ENCODE measurements around the gene RNF145. TPM values are rescaled to one million over a fixed set of nuclear protein-coding genes. Genes with fewer than 3 reads are reported as not detected.
A peak's percentile ranks its signal among the peaks of the same experiment; 100 is the strongest.
"Not testable (repeated sequence)": the region's sequence is repeated elsewhere in the genome, so short reads cannot be mapped to it uniquely, and the experiment has no call there.

The RNF145 gene
- polyA plus RNA-seq, 2 donors, result 26.2 to 48.6 TPM

DNA sequence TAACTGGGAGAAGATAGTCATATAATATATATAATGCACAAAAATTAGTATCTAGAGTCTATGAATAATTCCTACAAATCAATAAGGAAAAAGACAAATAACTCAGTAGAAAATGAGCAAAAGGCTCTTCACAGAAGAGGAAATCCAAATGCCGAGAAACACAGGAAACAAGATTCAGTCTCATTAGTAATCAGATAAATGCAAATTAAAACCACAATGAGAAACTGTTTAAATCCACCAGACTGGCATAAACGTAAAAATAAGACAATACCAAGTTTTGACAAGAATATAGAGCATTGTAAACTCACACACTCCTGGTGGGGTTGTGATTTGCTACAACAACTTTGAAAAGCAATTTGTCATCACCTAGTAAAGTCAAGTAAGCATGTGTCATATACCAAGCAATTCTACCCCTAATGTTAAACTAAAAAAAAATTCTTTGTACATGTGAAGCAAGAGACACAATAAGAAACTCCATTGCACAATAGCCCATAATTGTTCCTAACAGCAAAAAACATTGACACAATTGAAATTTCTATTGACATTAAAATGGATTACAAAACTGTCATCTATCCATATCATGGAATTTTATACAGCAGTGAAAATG lies 32.7 kb upstream of the RNF145 start:
- WGBS, 2 donors, result 55 to 57% methylated on average over 2 of the region's 2 CpGs
- H3K36me3 ChIP-seq (ENCODE audit: control insufficient read depth in 2 of 2, insufficient read depth in 2 of 2, low read length in 1 of 2), result no peaks in the 10 kb centered on the region
- no peak overlapping the region for H3K4me3 ChIP-seq (ENCODE audit: low read depth in 1 of 2, low read length in 2 of 2)
- no peaks in the 10 kb centered on the region for H3K27me3 ChIP-seq (ENCODE audit: control insufficient read depth in 1 of 2, insufficient read depth in 2 of 2, low read length in 2 of 2)
- H3K4me1 ChIP-seq (ENCODE audit: control insufficient read depth in 2 of 2, insufficient read depth in 2 of 2, low read length in 1 of 2), result no peaks in the 10 kb centered on the region
- H3K9me3 ChIP-seq (ENCODE audit: control insufficient read depth in 2 of 2, insufficient read depth in 1 of 2, low read depth in 1 of 2, low read length in 1 of 2), result no peaks in the 10 kb centered on the region
- H3K27ac ChIP-seq (ENCODE audit: low read depth in 2 of 2, low read length in 1 of 2), result no peak overlapping the region

DNA sequence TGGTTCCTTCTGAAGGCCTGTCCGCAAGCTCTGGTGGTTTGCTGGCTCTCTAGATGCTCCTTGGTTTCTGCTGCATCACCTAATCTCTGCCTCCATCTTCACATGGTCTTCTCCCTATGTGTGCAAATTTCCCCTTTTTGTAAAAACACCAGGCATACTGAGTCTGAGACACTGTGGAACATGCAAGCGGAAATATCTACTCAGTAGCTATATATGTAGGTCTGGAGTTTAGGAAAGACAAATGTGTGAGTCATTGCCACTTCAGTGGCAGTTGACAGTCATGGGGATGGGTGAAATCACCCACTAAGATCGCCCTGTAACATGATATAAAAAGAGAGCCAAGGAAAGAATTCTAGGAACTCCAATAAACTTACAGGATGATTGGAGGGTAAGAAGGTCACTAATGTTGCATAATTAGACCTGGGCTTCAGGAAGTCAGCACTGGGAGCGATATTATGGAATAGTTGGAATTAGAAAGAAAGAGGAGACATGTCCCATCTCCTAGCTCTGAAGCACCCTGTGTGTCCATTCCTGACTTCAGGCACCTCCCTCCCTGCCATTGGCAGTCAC lies 31.0 kb upstream of the RNF145 start:
- Histone ChIP-seq H3K4me1 (ENCODE audit: control insufficient read depth in 2 of 2, insufficient read depth in 2 of 2, low read length in 1 of 2) (no peaks in the 10 kb centered on the region), H3K27ac (ENCODE audit: low read depth in 2 of 2, low read length in 1 of 2) (no peak overlapping the region), H3K4me3 (ENCODE audit: low read depth in 1 of 2, low read length in 2 of 2) (no peak overlapping the region), H3K27me3 (ENCODE audit: control insufficient read depth in 1 of 2, insufficient read depth in 2 of 2, low read length in 2 of 2) (no peaks in the 10 kb centered on the region), H3K36me3 (ENCODE audit: control insufficient read depth in 2 of 2, insufficient read depth in 2 of 2, low read length in 1 of 2) (no peaks in the 10 kb centered on the region), H3K9me3 (ENCODE audit: control insufficient read depth in 2 of 2, insufficient read depth in 1 of 2, low read depth in 1 of 2, low read length in 1 of 2) (no peaks in the 10 kb centered on the region)
- WGBS, 2 donors, result 76 to 89% methylated on average over 4 of the region's 4 CpGs

DNA sequence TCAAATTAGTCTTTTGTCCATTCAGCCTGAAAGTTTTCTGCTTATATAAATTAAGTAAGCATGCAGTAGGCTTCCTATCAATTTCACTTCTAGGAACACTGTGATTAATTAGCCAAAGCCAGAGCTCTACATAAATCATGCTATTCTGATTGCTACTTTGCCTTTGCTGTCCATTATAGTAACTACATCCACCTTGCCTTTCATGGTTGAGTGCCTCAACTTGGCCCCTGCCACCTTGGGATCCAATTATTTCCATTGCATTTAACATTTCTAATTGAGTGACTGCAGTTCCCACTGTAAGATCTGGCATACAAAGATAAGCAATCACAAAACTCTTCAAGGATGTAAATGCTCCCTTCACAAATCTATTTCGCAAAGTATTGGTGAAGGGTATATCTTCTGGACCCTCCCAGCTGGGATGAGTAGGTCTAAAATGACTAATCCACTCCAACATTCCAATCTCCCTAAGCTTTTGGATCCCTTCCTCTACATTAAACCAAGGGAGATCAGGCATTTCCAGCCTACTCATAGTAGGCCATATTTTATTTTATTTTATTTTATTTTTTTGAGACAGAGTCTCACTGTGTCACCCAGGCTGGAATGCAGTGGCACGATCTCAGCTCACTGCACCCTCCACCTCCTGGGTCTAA lies 26.6 kb upstream of the RNF145 start:
- H3K4me1 ChIP-seq (ENCODE audit: control insufficient read depth in 2 of 2, insufficient read depth in 2 of 2, low read length in 1 of 2); H3K36me3 ChIP-seq (ENCODE audit: control insufficient read depth in 2 of 2, insufficient read depth in 2 of 2, low read length in 1 of 2); H3K27ac ChIP-seq (ENCODE audit: low read depth in 2 of 2, low read length in 1 of 2); H3K27me3 ChIP-seq (ENCODE audit: control insufficient read depth in 1 of 2, insufficient read depth in 2 of 2, low read length in 2 of 2); H3K9me3 ChIP-seq (ENCODE audit: control insufficient read depth in 2 of 2, insufficient read depth in 1 of 2, low read depth in 1 of 2, low read length in 1 of 2); H3K4me3 ChIP-seq (ENCODE audit: low read depth in 1 of 2, low read length in 2 of 2): not testable (repeated sequence)
- WGBS, 2 donors, result 91 to 97% methylated on average over 2 of the region's 2 CpGs

DNA sequence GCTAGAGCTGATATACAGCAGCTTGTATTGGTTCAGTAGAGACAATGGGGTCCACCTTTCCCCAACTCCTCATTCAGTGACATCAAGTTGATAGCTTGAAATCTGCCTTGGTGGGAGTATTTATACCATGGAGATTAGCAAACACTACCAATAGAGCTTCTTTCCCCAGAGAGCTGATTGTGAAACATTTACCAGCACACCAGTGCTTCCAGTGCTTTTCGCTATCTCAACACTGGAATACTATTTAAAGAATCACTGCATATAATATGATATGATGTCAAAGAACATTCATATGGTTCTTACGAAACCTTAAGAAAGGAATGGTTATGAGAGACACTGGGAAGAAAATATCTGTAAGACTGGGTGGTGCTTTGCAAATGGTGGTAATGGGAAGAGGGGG lies 21.8 kb upstream of the RNF145 start:
- Histone ChIP-seq H3K27ac (ENCODE audit: low read depth in 2 of 2, low read length in 1 of 2) (no peak overlapping the region), H3K9me3 (ENCODE audit: control insufficient read depth in 2 of 2, insufficient read depth in 1 of 2, low read depth in 1 of 2, low read length in 1 of 2) (no peaks in the 10 kb centered on the region), H3K4me3 (ENCODE audit: low read depth in 1 of 2, low read length in 2 of 2) (no peak overlapping the region), H3K36me3 (ENCODE audit: control insufficient read depth in 2 of 2, insufficient read depth in 2 of 2, low read length in 1 of 2) (no peaks in the 10 kb centered on the region), H3K4me1 (ENCODE audit: control insufficient read depth in 2 of 2, insufficient read depth in 2 of 2, low read length in 1 of 2) (peaks cover 0 to 4% of the 10 kb centered on the region in 2 donors), H3K27me3 (ENCODE audit: control insufficient read depth in 1 of 2, insufficient read depth in 2 of 2, low read length in 2 of 2) (no peaks in the 10 kb centered on the region)
- 94 to 95% methylated on average over 2 of the region's 2 CpGs for whole genome bisulfite sequencing, 2 donors

DNA sequence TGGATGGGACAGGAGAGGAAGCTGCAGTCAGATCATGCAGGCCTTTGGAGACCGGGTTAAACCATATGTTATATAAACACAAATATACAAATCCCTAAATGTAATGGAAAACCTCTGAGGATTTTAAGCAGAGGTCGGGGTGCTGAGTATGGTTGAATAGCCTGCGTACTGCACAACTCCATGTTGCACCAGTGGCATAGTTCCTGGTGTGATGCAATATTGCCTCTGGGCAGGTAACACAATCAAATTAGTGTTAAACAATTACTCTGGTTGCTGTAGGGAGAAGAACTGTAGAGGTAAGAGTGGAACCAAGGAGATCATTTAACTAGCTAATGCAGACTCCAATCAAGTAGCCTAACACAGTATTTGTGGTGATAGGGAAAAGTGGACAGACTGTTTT lies 21.3 kb upstream of the RNF145 start:
- H3K27ac ChIP-seq (ENCODE audit: low read depth in 2 of 2, low read length in 1 of 2), result no peak overlapping the region
- WGBS, 2 donors, result 39 to 45% methylated on average over 3 of the region's 3 CpGs
- no peaks in the 10 kb centered on the region for H3K36me3 ChIP-seq (ENCODE audit: control insufficient read depth in 2 of 2, insufficient read depth in 2 of 2, low read length in 1 of 2)
- no peak overlapping the region for H3K4me3 ChIP-seq (ENCODE audit: low read depth in 1 of 2, low read length in 2 of 2)
- H3K4me1 ChIP-seq (ENCODE audit: control insufficient read depth in 2 of 2, insufficient read depth in 2 of 2, low read length in 1 of 2), result peaks cover 0 to 4% of the 10 kb centered on the region in 2 donors
- H3K9me3 ChIP-seq (ENCODE audit: control insufficient read depth in 2 of 2, insufficient read depth in 1 of 2, low read depth in 1 of 2, low read length in 1 of 2), result no peaks in the 10 kb centered on the region
- H3K27me3 ChIP-seq (ENCODE audit: control insufficient read depth in 1 of 2, insufficient read depth in 2 of 2, low read length in 2 of 2), result no peaks in the 10 kb centered on the region

DNA sequence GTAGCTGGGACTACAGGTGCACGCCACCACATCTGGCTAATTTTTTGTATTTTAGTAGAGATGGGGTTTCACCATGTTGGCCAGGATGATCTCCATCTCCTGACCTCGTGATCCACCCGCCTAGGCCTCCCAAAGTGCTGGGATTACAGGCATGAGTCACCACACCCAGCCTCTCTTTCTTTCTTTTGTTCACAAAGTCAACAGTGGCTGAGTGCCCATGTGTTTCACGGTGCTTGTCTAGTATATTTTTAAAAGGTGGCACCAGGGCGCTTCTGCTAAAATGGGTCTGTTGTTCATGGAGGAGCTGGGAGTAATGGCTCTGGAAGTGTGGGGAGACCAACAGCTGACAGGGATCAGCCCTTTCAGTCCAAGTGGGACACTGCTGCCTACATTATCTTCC lies 18.7 kb upstream of the RNF145 start:
- peak overlapping the region; percentile 88 to 93 for H3K27ac ChIP-seq (ENCODE audit: low read depth in 2 of 2, low read length in 1 of 2)
- not testable (repeated sequence) for H3K27me3 ChIP-seq (ENCODE audit: control insufficient read depth in 1 of 2, insufficient read depth in 2 of 2, low read length in 2 of 2); H3K4me1 ChIP-seq (ENCODE audit: control insufficient read depth in 2 of 2, insufficient read depth in 2 of 2, low read length in 1 of 2); H3K4me3 ChIP-seq (ENCODE audit: low read depth in 1 of 2, low read length in 2 of 2); H3K36me3 ChIP-seq (ENCODE audit: control insufficient read depth in 2 of 2, insufficient read depth in 2 of 2, low read length in 1 of 2); H3K9me3 ChIP-seq (ENCODE audit: control insufficient read depth in 2 of 2, insufficient read depth in 1 of 2, low read depth in 1 of 2, low read length in 1 of 2)
- WGBS, 2 donors, result 52 to 71% methylated on average over 5 of the region's 5 CpGs

DNA sequence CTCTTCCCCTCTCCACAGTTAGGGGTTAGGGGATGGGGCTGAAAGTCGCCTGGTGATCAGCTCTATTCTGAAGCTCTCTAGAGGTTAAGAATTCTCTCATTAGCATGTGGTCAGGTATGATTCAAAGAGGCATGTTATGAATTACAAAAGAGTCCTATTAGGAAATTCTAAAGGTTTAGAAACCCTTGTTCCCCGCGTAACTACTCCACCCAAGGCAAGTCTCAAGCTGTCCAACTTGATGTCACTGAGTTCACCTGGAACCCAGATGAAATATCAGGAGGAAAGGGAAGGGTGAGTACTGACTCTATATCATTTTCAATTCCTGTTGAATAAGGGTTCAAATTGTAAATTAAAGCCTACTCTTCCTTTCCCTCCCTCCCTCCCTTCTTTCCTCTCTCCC lies 18.1 kb upstream of the RNF145 start:
- 47 to 55% methylated on average over 3 of the region's 3 CpGs for WGBS, 2 donors
- no peaks in the 10 kb centered on the region for H3K9me3 ChIP-seq (ENCODE audit: control insufficient read depth in 2 of 2, insufficient read depth in 1 of 2, low read depth in 1 of 2, low read length in 1 of 2)
- no peaks in the 10 kb centered on the region for H3K36me3 ChIP-seq (ENCODE audit: control insufficient read depth in 2 of 2, insufficient read depth in 2 of 2, low read length in 1 of 2)
- no peak overlapping the region for H3K4me3 ChIP-seq (ENCODE audit: low read depth in 1 of 2, low read length in 2 of 2)
- H3K27me3 ChIP-seq (ENCODE audit: control insufficient read depth in 1 of 2, insufficient read depth in 2 of 2, low read length in 2 of 2), result no peaks in the 10 kb centered on the region
- peak overlapping the region; percentile 82 to 90 for H3K27ac ChIP-seq (ENCODE audit: low read depth in 2 of 2, low read length in 1 of 2)
- peaks cover 0 to 4% of the 10 kb centered on the region in 2 donors for H3K4me1 ChIP-seq (ENCODE audit: control insufficient read depth in 2 of 2, insufficient read depth in 2 of 2, low read length in 1 of 2)

DNA sequence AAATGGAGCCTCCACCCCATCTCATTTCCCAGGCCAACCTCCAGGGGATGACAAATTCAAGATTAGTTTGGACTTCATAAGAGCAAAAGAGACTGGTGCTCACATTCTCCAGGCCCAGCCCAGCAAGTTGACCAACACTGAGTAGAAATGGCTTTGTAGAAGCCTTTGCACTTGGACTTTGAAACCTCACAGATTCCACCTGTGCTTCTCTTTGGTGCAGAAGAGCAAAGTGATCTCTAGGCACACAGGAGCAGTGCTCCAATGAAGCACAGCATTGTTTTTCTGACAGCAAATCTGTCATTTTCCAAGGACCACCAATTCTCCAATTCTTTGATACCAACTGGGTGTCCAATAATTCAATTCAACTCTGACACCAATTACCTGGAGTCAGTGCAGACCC lies 17.1 kb upstream of the RNF145 start:
- Histone ChIP-seq H3K27ac (ENCODE audit: low read depth in 2 of 2, low read length in 1 of 2) (peak overlapping the region in 1 of 2 donors; percentile 55), H3K36me3 (ENCODE audit: control insufficient read depth in 2 of 2, insufficient read depth in 2 of 2, low read length in 1 of 2) (no peaks in the 10 kb centered on the region), H3K4me3 (ENCODE audit: low read depth in 1 of 2, low read length in 2 of 2) (no peak overlapping the region), H3K4me1 (ENCODE audit: control insufficient read depth in 2 of 2, insufficient read depth in 2 of 2, low read length in 1 of 2) (peaks cover 0 to 4% of the 10 kb centered on the region in 2 donors), H3K27me3 (ENCODE audit: control insufficient read depth in 1 of 2, insufficient read depth in 2 of 2, low read length in 2 of 2) (no peaks in the 10 kb centered on the region), H3K9me3 (ENCODE audit: control insufficient read depth in 2 of 2, insufficient read depth in 1 of 2, low read depth in 1 of 2, low read length in 1 of 2) (no peaks in the 10 kb centered on the region)

DNA sequence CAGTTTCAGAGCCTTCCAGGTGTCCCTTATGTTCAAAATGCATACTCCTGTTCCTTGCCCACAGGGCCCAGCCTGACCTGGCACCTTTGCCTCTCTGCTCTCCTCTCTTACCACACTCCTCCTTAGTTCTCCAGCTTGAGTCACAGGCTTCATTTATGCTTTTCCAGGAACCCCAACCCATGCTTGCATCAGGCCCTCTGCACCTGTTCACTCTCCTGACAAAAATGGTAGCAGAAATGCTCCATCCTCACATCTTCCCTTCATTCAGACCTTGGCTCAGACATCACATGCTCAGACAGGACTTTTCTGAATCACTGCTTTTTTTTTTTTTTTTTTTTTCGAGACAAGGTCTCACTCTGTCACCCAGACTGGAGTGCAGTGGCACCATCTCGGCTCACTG lies 15.1 kb upstream of the RNF145 start:
- no peaks in the 10 kb centered on the region for H3K36me3 ChIP-seq (ENCODE audit: control insufficient read depth in 2 of 2, insufficient read depth in 2 of 2, low read length in 1 of 2)
- H3K9me3 ChIP-seq (ENCODE audit: control insufficient read depth in 2 of 2, insufficient read depth in 1 of 2, low read depth in 1 of 2, low read length in 1 of 2), result no peaks in the 10 kb centered on the region
- 51 to 52% methylated on average over 2 of the region's 2 CpGs for WGBS, 2 donors

DNA sequence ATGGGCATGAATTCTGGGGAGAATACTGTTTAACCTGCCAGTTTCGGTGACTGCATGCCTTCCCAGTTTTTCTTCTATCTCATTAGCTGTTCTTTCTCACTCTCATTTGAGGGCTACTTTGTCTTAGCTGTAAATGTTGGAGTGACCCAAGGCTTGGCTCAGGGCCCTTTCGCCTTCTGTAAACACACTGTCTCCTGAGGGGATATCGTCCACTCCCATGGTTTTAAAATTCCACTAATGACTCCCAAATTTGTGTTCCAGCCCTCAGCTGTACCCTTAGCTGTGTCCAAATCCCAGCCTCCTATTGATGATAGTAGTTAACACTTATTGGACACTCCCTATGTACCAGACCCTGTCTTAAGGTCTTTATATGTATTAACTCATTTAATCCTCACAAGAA lies 14.1 kb upstream of the RNF145 start:
- peaks cover 0 to 4% of the 10 kb centered on the region in 2 donors for H3K4me1 ChIP-seq (ENCODE audit: control insufficient read depth in 2 of 2, insufficient read depth in 2 of 2, low read length in 1 of 2)
- H3K36me3 ChIP-seq (ENCODE audit: control insufficient read depth in 2 of 2, insufficient read depth in 2 of 2, low read length in 1 of 2), result no peaks in the 10 kb centered on the region
- H3K27ac ChIP-seq (ENCODE audit: low read depth in 2 of 2, low read length in 1 of 2), result no peak overlapping the region
- H3K4me3 ChIP-seq (ENCODE audit: low read depth in 1 of 2, low read length in 2 of 2), result no peak overlapping the region
- WGBS, 2 donors, result 78 to 91% methylated on average over 3 of the region's 3 CpGs
- H3K27me3 ChIP-seq (ENCODE audit: control insufficient read depth in 1 of 2, insufficient read depth in 2 of 2, low read length in 2 of 2), result no peaks in the 10 kb centered on the region
- H3K9me3 ChIP-seq (ENCODE audit: control insufficient read depth in 2 of 2, insufficient read depth in 1 of 2, low read depth in 1 of 2, low read length in 1 of 2), result no peaks in the 10 kb centered on the region

More for the DNA sequence above, 15.1 kb upstream of the RNF145 start:
- H3K4me3 ChIP-seq (ENCODE audit: low read depth in 1 of 2, low read length in 2 of 2), result no peak overlapping the region
- H3K27ac ChIP-seq (ENCODE audit: low read depth in 2 of 2, low read length in 1 of 2), result no peak overlapping the region
- no peaks in the 10 kb centered on the region for H3K27me3 ChIP-seq (ENCODE audit: control insufficient read depth in 1 of 2, insufficient read depth in 2 of 2, low read length in 2 of 2)
- H3K4me1 ChIP-seq (ENCODE audit: control insufficient read depth in 2 of 2, insufficient read depth in 2 of 2, low read length in 1 of 2), result peaks cover 0 to 4% of the 10 kb centered on the region in 2 donors

Data from esophagus (tissue), 2 donors.